ENCODE data around the gene ZNF837. TPM values are rescaled to one million over a fixed set of nuclear protein-coding genes. Genes with fewer than 3 reads are reported as not detected.

ZNF837 gene
- total RNA-seq, 1 donor from 2014 or later = 1.4 TPM

- H3K36me3 ChIP-seq = no peaks in the 10 kb centered on the region
- H2AFZ ChIP-seq (replicated peaks) = peak within 1 kb of the TSS; percentile 60
- peaks cover 5% of the 10 kb centered on the region for H3K36me3 Mint-ChIP-seq
- peak within 1 kb of the TSS; percentile 97 for H3K27ac Mint-ChIP-seq
- H3K27me3 Mint-ChIP-seq (ENCODE audit: insufficient read depth, low read depth) = peaks cover 11% of the 10 kb centered on the region
- peak; percentile 98 for DNase-seq (ENCODE audit: low spot score)
- H3K79me2 ChIP-seq (ENCODE audit: low read depth) = peaks cover 10% of the 10 kb centered on the region
- peak within 1 kb of the TSS; percentile 54 for H3K27ac ChIP-seq
- peak within 1 kb of the TSS; percentile 59 for H3K4me3 ChIP-seq
- no peaks in the 10 kb centered on the region for H3K9me3 Mint-ChIP-seq
- peaks cover 7% of the 10 kb centered on the region for H3F3A ChIP-seq (ENCODE audit: low read depth)
- TF ChIP-seq CTCF (IDR thresholded peaks at IDR 0.05) (no peak), EZH2 (IDR thresholded peaks at IDR 0.05) (no peak), EZH2phosphoT487 (IDR thresholded peaks at IDR 0.05) (no peak)
- H3K4me1 Mint-ChIP-seq = peaks cover 13% of the 10 kb centered on the region
- no peaks in the 10 kb centered on the region for H3K27me3 ChIP-seq
- no peaks in the 10 kb centered on the region for H4K20me1 ChIP-seq (ENCODE audit: low read depth)
- H3K4me3 Mint-ChIP-seq = peak within 1 kb of the TSS; percentile 96
- peak within 1 kb of the TSS; percentile 85 for H3K4me2 ChIP-seq
- H3K4me1 ChIP-seq = no peaks in the 10 kb centered on the region
- H3K9ac ChIP-seq = peak within 1 kb of the TSS; percentile 67
- H3K9me3 ChIP-seq (ENCODE audit: low read depth) = no peaks in the 10 kb centered on the region
These were observed 18.4 kb downstream of the ZNF837 start, which contains the start of gene ZNF497 for GRCh38 chr19:58362272-58362994. Gene ZNF497, minus strand, starts transcription at chr19:58362751. Its CDS starts 5,116 bp downstream, at chr19:58357635.

GRCh38 chr19:58361900-58362271 is 18.9 kb downstream of the ZNF837 start:
- peak overlapping the region; percentile 67 for H3K9ac ChIP-seq
- H3K4me3 Mint-ChIP-seq = peak overlapping the region; percentile 96
- H3K4me2 ChIP-seq = peak overlapping the region; percentile 85
- no peaks in the 10 kb centered on the region for H3K9me3 Mint-ChIP-seq
- peak overlapping the region; percentile 59 for H3K4me3 ChIP-seq
- H3K4me1 ChIP-seq = no peaks in the 10 kb centered on the region
- H4K20me1 ChIP-seq (ENCODE audit: low read depth) = no peaks in the 10 kb centered on the region
- DNase-seq (ENCODE audit: low spot score) = no peak
- H3K4me1 Mint-ChIP-seq = peaks cover 13% of the 10 kb centered on the region
- peak overlapping the region; percentile 54 for H3K27ac ChIP-seq
- peaks cover 10% of the 10 kb centered on the region for H3K79me2 ChIP-seq (ENCODE audit: low read depth)
- no peaks in the 10 kb centered on the region for H3K27me3 ChIP-seq
- H3K36me3 ChIP-seq = no peaks in the 10 kb centered on the region
- H3K27ac Mint-ChIP-seq = peak overlapping the region; percentile 97
- peak overlapping the region; percentile 60 for H2AFZ ChIP-seq (replicated peaks)
- TF ChIP-seq EZH2 (IDR thresholded peaks at IDR 0.05) (no peak), EZH2phosphoT487 (IDR thresholded peaks at IDR 0.05) (no peak), CTCF (IDR thresholded peaks at IDR 0.05) (peak; percentile 15)
- H3F3A ChIP-seq (ENCODE audit: low read depth) = peaks cover 7% of the 10 kb centered on the region
- H3K9me3 ChIP-seq (ENCODE audit: low read depth) = no peaks in the 10 kb centered on the region
- peaks cover 3% of the 10 kb centered on the region for H3K36me3 Mint-ChIP-seq
- peaks cover 12% of the 10 kb centered on the region for H3K27me3 Mint-ChIP-seq (ENCODE audit: insufficient read depth, low read depth)

- no peaks in the 10 kb centered on the region for H3K27me3 ChIP-seq
- DNase-seq (ENCODE audit: low spot score) = no peak
- Mint-ChIP-seq H3K4me3 (no peak overlapping the region), H3K36me3 (peaks cover 2% of the 10 kb centered on the region), H3K27ac (no peak overlapping the region), H3K9me3 (no peaks in the 10 kb centered on the region), H3K27me3 (ENCODE audit: insufficient read depth, low read depth) (peaks cover 12% of the 10 kb centered on the region), H3K4me1 (peaks cover 11% of the 10 kb centered on the region)
- peaks cover 7% of the 10 kb centered on the region for H3F3A ChIP-seq (ENCODE audit: low read depth)
- H3K4me3 ChIP-seq = no peak overlapping the region
- peaks cover 10% of the 10 kb centered on the region for H3K79me2 ChIP-seq (ENCODE audit: low read depth)
- no peaks in the 10 kb centered on the region for H4K20me1 ChIP-seq (ENCODE audit: low read depth)
- no peaks in the 10 kb centered on the region for H3K36me3 ChIP-seq
- no peaks in the 10 kb centered on the region for H3K4me1 ChIP-seq
- no peaks in the 10 kb centered on the region for H3K9me3 ChIP-seq (ENCODE audit: low read depth)
- no peak overlapping the region for H3K27ac ChIP-seq
- TF ChIP-seq CTCF (IDR thresholded peaks at IDR 0.05) (no peak), EZH2phosphoT487 (IDR thresholded peaks at IDR 0.05) (no peak), EZH2 (IDR thresholded peaks at IDR 0.05) (no peak)
- no peak overlapping the region for H3K4me2 ChIP-seq
- no peak overlapping the region for H2AFZ ChIP-seq (replicated peaks)
- no peak overlapping the region for H3K9ac ChIP-seq
These were observed 23.2 kb downstream of the ZNF837 start for GRCh38 chr19:58357481-58358145.
